Stimulated activated naive B cell treated with anti-CD40 and anti-IgM and Interleukin-4, amounts not matched to agents 10 μg/mL and 1 μg/mL and 100 μg/mL, for 72 hours (primary cell): ENCODE results near the gene SMKR1.

Source experiments
- ATAC-seq, 2 donors: fragments of 150-1000 bp; cut with Tn5 transposase; replicated peaks; 2 replicates each; pipeline ENCODE4 v1.10.0; 2021; ENCODE audit warnings: moderate library complexity in 1 of 2
- DNase-seq: peaks from one replicate; pipeline ENCODE4 v3.0.0; 2021
- H3K27ac Mint-ChIP-seq: one replicate; pipeline ENCODE4 v1.8.0; 2022; ENCODE audit warnings: mild to moderate bottlenecking, mixed read lengths
- H3K27me3 Mint-ChIP-seq, 2 donors: one replicate each; pipeline ENCODE4 v1.8.0; 2022; ENCODE audit warnings: mixed read lengths in 2 of 2
- H3K36me3 Mint-ChIP-seq, 2 donors: one replicate each; pipeline ENCODE4 v1.8.0; 2022; ENCODE audit warnings: mixed read lengths in 2 of 2, mild to moderate bottlenecking in 1 of 2
- H3K4me1 Mint-ChIP-seq, 2 donors: one replicate each; pipeline ENCODE4 v1.8.0; 2022; ENCODE audit warnings: mixed read lengths in 2 of 2, mild to moderate bottlenecking in 1 of 2
- H3K4me3 Mint-ChIP-seq, 2 donors: one replicate each; pipeline ENCODE4 v1.8.0; 2022; ENCODE audit warnings: mild to moderate bottlenecking in 2 of 2, mixed read lengths in 2 of 2, moderate library complexity in 1 of 2
- H3K9me3 Mint-ChIP-seq, 2 donors: one replicate each; pipeline ENCODE4 v1.8.0; 2022; ENCODE audit warnings: mixed read lengths in 2 of 2, mild to moderate bottlenecking in 1 of 2

SMKR1 gene

DNA sequence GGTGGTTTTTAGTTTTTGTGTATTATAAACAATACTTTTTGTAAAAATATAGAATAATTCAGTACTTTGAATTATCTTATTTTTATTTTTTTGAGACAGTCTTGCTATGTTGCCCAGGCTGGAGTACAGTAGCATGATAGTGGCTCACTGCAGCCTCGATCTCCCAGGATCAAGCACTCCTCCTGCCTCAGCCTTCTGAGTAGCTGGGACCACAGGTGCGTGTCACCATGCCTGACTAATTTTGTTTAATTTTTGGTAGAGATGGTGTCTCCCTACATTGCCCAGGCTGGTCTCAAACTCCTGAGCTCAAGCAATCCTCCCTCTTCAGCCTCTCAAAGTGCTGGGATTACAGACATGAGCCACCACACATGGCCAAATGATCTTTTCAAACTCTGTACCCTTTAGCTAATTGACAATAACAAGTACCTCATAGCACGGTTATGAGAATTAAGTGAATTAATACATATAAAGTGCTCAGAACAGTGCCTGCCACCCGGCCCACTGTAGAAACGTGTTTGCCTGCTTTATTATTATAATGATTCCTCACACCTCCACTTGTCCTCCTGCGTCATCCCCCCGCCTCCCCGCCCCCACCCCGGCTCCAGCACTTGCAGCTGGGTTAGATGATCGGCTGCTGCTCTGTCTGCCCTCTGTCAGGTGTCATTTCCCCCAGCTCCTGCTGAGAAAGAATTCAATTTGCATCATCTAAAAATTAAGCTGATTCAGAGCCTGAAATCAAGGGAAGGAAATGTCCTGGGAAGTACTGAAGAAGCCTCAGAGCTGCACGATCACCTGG is 55.6 kb downstream of the SMKR1 start:
- ATAC-seq: no peak
- peaks cover 3 to 5% of the 10 kb centered on the region in 2 donors for H3K4me1 Mint-ChIP-seq
- H3K9me3 Mint-ChIP-seq: no peaks in the 10 kb centered on the region
- DNase-seq: no peak
- no peak overlapping the region for H3K4me3 Mint-ChIP-seq
- no peak overlapping the region for H3K27ac Mint-ChIP-seq
- H3K27me3 Mint-ChIP-seq: peaks cover 30 to 34% of the 10 kb centered on the region in 2 donors
- H3K36me3 Mint-ChIP-seq: no peaks in the 10 kb centered on the region

DNA sequence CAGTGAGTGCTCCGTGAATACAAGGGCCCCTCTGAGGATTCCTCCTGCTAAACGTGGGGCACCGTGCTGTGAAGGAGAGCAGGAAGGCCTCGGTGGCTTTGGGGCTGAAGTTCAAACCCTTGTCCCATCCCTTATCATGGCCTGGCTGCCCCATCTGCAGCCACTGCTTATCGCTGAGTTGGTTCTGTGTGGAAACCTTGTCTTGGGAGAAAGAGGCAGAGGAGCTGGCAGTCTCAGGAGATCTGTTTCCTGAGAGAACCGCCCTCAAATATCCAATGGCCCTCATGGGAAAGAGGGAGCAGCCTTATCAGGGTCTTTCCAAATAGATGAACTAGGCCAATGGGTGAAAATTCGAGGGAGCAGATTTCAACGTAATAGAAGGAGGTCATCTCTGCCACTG is 57.2 kb downstream of the SMKR1 start:
- no peak overlapping the region for H3K4me3 Mint-ChIP-seq
- peaks cover 31 to 34% of the 10 kb centered on the region in 2 donors for H3K27me3 Mint-ChIP-seq
- no peaks in the 10 kb centered on the region for H3K4me1 Mint-ChIP-seq
- no peaks in the 10 kb centered on the region for H3K9me3 Mint-ChIP-seq
- no peak for ATAC-seq
- no peaks in the 10 kb centered on the region for H3K36me3 Mint-ChIP-seq
- no peak for DNase-seq
- H3K27ac Mint-ChIP-seq: no peak overlapping the region

DNA sequence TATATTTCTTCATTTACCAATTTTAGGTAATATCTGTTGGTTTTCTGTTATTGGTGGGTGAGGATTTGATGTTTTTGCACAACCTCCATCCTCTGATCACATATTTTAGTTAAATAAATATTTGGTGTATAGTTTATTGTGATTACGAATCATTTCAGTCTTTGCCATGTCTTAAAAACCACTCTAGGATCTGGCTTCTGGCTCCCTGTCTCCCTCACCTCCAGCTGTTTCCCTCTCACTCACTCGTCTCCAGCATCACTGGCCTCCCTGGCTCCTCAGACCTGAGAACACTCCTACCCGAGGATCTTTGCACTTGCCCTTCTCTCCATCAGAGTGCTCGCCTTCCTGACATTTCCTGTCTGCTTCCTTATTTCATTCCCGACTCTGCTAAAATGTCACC is 58.5 kb downstream of the SMKR1 start:
- H3K4me3 Mint-ChIP-seq: no peak overlapping the region
- ATAC-seq (no peak), DNase-seq (no peak)
- no peak overlapping the region for H3K27ac Mint-ChIP-seq
- peaks cover 0 to under 1% of the 10 kb centered on the region in 2 donors for H3K4me1 Mint-ChIP-seq
- H3K27me3 Mint-ChIP-seq: peaks cover 33 to 35% of the 10 kb centered on the region in 2 donors
- no peaks in the 10 kb centered on the region for H3K9me3 Mint-ChIP-seq
- no peaks in the 10 kb centered on the region for H3K36me3 Mint-ChIP-seq

DNA sequence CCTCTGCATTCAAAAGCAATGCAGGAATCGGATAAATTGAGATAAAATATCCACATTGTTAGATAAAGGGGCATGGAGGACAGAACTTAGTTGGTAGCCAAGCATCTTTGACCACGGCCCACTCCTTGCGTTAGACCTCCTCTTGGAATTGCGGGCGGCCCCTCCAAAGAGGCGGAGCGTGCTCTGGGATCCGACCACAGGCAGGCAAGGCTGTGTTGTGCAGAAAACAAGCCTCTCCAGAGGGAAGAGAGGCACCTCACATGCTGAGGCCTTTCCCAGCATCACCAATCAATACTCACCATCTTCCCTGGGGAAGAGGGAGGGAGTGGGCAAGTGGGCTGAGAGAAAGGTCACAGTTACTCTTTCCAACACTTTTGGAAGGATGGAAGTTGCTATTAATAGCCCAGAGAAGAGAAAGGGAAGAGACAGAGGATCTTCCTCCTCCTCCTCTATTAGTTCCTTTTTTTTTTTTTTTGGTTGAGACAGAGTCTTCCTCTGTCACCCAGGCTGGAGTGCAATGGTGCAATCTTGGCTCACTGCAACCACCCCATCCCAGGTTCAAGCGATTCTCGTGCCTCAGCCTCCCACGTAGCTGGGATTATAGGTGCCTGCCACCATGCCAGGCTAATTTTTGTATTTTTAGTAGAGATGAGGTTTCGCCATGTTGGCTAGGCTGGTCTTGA is 59.5 kb downstream of the SMKR1 start:
- Mint-ChIP-seq H3K4me3 (no peak overlapping the region), H3K36me3 (peaks cover 0 to under 1% of the 10 kb centered on the region in 2 donors), H3K9me3 (no peaks in the 10 kb centered on the region), H3K4me1 (peaks cover 3 to 8% of the 10 kb centered on the region in 2 donors), H3K27ac (no peak overlapping the region), H3K27me3 (peaks cover 29 to 35% of the 10 kb centered on the region in 2 donors)
- ATAC-seq (no peak), DNase-seq (no peak)
